NCI-H460 (cell line): ENCODE data around the gene AURKAIP1. TPM values are rescaled to one million over a fixed set of nuclear protein-coding genes. Genes with fewer than 3 reads are reported as not detected.

Source experiments
- DNase-seq: peaks from one replicate; pipeline ENCODE4 v3.0.0-alpha.2; 2016; ENCODE audit warnings: low read depth; ENCODE audit errors: extremely low read depth
- total RNA-seq: library from RNA; depleted of rRNA; stranded (reverse); fragments of >200 nt; shearing (Covaris generic); gene quantifications from 2 replicates; pipeline ENCODE4 v1.2.3, GENCODE V29; 2014

The AURKAIP1 gene
- total RNA-seq, 1 experiment from 2014 or later: 103 TPM

DNA sequence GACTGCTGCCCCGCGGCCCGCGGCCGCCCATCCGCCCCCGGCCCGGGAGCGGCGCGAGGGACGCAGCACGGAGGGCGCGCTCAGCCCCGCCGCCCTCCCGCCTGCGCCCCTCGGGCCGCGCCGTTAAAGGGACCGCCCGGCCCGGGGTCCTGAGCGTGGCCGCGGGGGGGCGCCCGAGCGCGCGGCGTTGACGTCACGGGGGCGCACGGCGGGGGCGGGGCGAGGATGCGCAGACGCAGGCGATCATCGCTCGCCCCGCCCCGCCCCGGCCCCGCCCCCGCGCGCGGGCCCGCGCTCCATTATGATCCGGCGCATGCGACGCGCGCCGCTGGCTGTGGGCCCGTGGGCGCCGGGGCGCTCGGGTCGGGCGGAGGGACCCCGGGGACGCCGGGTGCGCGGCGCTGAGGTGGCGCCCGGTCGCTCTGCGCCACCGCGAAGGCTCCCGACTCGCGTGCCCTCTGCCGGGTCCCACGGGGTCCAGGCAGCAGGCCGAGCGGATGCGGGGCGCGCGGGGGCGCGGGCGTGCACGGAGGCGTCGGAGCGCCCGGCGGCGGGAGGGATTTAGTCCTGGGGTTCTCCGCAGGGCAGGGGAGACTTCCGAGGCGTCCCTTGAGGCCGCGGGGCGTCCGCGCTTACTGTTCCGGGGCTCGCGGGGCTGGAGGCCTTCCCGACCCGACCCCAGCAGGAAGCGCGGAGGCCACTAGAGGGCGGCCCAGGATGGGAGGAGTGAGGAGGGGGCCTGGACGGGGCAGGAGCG is 25.6 kb downstream of the AURKAIP1 start, which contains the start of gene DVL1:
Gene DVL1 (minus strand): TSS at position 163 of the 757 bp plus-strand sequence. CDS start 353 bp downstream, outside the sequence.
- DNase-seq: peak; percentile 28

GRCh38 chr1:1348420-1349255 is 26.4 kb downstream of the AURKAIP1 start:
- no peak for DNase-seq

DNA sequence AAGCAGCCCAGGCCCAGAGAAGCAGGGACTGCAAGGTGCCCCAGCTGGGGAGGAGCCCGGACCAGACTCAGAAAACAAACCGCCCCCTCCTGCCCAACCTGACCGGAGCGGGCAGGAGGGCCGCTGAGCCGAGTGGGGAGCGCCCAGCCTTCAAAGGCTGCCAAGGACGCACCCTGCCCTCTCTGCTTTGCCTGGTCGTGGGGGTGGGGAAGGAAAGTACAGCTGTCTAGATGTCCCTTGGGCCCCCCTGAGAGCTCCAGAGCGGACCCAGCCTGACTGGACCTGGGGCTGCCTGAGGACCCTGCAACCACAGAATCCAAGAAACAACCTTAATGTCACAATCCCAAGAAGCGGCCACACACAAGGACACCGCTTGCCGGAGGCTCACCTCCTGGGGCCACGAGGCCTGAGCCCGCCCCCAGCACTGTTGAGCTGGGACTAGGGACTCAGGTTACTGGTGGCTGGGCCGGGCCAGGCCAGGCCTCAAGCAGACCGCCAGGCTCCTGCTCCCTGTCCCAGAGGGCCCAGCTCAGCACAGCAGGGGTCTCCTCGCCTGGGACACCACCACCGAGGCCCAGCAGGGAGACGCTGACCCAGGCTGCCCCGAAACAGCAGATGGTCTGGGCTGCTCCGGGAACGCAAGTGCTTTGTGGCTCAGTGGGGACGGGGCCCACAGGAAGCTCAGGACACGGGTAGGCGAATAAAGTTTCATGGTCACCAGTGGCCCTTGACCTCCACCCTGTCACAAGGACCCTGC is 27.2 kb downstream of the AURKAIP1 start:
- DNase-seq: no peak

GRCh38 chr1:1347026-1347595 is 27.9 kb downstream of the AURKAIP1 start:
- DNase-seq: no peak

DNA sequence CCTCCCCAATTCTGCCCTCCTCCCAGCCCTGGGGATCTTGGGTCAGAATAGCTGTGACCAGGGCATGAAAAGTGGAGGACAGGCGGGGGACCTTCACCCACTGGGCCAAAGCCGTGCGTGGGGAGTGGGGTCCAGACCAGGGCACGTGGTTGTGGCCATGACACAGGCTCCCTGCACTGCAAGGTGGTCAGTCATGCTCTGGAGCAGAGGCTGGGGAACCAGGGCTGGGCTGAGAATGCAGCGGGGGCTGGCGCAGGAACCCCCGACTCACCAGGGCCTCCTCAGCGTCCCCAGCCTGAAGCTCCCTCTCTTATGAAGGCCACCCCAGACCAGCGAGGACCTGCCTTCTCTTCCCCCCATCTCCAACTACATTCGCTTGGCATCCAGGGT is 28.5 kb downstream of the AURKAIP1 start:
- DNase-seq: no peak

DNA sequence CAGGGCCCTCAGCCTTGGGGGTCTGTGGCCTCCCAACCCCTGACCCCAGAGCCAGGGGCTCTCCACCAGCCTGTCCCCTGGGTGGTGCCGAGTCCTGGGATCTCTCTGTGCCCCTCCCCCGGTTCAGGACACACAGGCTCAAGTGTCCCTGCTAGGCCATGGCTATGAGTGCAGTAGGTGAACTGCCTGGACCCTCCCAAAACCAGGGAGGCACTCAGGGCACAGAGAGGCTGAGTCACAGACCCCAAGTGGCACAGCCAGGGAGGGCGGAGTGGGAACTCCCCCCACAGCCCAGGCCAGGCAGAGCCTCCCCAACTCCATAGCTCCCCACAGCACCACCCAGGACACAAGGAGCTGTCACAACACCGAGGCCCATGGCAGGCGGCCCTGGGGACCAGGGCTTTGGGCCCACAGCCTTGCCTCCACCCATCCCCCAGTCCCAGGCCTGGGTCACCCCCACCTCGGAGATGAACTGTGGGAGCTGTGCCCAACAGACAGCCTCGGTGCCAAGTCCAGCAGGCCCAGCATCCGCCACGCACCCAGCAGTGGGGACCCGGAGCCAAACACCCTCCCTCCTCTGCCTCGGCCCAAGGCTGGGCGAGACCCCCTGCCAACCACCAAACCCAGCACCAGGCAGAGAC is 29.0 kb downstream of the AURKAIP1 start:
- no peak for DNase-seq

- DNase-seq: no peak
Measured at GRCh38 chr1:1345384-1345783, 29.6 kb downstream of the AURKAIP1 start.

DNA sequence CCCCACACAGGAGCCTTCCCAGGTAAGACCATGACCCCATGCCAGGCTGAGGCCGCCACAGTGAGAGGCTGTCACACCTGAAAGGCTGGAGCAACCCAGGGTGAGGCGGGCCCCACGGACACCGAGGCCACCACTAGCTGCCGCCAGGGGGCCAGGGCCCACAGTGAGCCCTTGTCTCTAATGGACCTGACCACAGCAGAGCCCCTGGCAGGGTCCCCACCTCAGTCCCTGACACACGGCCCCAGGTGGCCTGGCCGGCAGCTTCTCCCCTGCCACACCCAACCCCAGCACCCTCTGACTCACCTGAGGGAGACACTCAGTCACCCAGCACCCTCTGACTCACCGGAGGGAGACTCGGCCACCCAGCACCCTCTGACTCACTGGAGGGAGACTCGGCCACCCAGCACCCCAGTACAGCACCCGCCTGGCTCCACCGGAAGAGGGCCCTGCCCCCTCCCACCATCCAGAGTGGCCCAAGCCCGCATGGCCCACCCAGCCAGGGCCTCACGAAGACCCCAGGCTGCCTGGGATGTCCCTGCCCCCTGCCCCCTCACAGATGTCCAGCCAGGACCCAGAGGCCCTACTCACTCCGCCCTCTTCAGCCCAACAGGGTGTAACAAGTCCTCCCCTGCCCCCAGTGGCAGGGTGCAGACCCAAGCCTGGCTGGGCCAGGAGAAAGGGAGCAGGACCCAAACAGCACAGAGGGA is 30.2 kb downstream of the AURKAIP1 start:
- DNase-seq: peak; percentile 77

DNA sequence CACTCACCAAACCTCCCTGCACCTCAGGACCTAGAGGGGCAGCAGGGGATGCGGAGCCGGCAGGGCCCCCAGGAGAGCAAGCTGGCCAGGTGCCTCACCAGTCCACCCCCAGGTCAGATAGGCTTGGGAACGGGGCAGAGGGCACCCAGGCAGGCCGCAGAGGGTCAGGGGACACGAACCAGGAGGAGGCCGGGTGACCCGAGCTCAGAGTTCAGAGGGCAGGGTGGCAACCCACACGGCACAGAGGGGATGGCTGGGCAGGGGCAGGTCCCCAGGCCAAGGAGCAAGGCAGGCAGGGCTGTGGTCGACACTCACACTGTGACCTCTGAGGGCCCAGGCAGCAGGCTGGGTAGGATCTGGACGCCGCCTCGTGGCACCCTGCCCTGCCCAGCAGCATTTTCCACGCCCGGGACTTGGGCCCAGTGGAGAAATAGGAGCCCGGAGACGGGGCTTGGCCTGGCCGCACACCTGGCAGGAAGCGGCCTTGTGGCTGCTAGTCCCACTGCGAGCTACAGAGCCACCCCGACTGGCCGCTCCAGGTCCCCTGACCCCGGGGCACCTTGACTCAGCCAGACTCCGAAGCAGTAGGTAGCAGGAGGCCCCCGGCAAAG is 31.1 kb downstream of the AURKAIP1 start:
- no peak for DNase-seq

GRCh38 chr1:1342584-1343115 is 32.4 kb downstream of the AURKAIP1 start:
- DNase-seq: no peak

DNA sequence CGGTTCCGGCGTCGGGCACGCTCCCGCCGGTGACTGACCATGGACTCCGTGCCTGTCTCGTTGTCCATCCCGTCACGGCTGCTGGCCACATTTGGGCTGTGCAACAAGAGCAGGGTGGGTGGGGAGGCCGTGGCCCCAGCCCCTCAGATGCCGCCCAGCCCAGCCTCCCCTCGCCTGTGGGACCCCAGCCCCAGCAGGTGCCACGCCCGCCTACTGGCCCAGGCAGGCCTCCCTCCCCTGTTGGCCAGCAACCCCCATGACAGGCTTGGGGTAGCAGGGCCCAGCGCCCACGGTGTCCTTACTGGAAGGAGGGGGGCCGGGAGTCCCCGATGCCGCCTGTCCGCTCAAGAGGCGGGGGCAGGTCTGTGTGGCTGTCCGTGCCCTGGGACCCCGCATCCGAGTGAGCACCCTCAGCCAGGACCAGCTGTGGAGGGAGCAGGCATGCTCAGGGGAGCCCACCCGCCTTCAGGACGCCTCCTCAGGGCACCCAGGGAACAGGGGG is 32.9 kb downstream of the AURKAIP1 start:
- DNase-seq: no peak

DNA sequence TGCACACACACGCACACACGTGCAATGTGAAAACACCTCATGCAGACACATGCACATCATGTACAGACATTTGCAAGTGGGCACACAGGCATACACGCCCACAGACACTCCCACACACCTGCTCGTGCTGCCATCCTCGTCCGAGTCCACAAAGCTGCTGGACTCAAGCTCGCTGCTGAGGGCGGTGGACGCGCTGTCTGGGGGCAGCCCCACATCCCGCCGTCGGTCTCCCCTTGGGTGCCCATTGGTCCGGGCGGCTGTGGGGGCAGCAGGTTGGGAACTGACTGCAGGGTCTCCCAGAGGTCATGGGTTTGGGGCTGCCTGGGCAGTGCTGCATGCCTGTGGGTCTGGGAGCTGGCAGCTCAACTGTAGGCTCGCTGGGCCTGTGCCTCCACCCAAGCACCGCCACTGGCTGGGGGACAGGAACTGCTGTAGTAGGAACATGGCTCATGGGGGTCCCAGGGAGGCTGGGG is 33.4 kb downstream of the AURKAIP1 start:
- no peak for DNase-seq

- no peak for DNase-seq
Measured at GRCh38 chr1:1340791-1341548, 34.0 kb downstream of the AURKAIP1 start.

- DNase-seq: no peak
Measured at GRCh38 chr1:1340185-1340584, 34.8 kb downstream of the AURKAIP1 start.

DNA sequence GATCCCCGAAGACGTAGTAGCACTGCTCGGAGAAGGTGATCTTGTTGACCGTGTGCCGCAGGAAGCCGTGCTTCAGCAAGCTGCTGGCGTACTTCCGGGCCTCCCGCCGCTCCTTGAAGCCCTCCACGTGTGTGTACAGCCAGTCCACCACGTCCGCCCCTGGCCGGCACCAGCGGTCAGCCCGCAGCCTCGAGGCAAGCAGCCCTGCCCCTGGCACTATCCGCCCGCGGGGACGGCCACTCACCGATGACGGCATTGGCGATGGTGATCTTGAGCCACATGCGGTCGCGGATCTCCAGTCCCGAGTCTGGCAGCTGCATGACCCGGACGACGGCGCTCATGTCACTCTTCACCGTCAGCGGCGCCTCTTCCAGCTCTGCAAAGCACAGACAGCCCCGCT is 36.7 kb downstream of the AURKAIP1 start:
- DNase-seq: no peak

GRCh38 chr1:1337793-1338147 is 37.2 kb downstream of the AURKAIP1 start:
- no peak for DNase-seq

GRCh38 chr1:1336931-1337792 is 37.8 kb downstream of the AURKAIP1 start:
- no peak for DNase-seq
